ENCODE results near the gene ZNF483. TPM values are rescaled to one million over a fixed set of nuclear protein-coding genes. Genes with fewer than 3 reads are reported as not detected.

The ZNF483 gene
- 1.1 and 2.3 TPM in 2 replicates for total RNA-seq

DNA sequence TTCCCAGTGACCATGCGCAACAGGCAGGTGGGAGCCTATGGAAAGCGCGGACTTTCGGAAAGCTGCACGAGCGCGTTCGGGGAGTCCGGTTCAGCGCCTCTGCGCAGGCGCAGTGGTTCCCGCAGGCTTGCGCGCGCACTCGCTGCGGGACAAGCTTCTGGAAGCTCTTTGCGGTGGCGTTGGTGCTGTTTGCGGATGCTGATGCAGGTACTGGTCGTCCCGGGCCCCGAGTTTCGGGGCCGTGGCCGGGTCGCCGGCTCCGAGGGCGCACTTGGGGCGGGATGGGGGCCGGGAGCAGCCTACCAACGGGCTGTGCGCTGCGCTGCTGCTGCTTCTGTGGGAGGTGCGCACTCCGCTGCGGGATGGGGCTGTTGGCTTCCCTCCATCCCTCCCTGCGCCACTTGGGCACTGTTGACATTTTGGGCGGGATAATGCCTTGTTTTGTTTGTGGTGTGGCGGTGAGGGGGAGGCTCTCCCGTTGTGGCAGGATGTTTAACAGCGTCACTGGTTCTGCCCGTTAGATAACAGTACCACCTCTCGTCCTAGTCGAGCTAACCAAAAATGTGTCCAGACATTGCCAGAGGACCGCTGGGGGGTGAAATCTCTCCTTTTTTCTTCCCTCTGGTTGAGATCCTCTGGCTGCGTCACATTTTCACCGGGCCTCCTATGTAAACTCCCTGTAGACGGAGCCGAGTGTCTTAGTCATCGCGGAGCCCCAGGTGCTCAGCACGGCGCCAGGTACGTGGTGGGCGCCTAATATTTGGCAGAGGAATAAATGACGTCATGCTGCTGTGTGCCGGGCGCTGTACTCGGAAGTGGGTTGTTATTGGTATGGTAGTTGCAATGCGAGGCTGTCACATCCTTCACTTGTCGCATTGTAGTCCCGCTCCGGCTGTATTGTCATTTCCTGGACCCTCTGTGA, at the start of gene ZNF483:
Gene ZNF483 (plus strand): TSS at position 124 of the 922 bp plus-strand sequence. CDS start 2,217 bp downstream, outside the sequence.

GRCh38 chr9:111483858-111484571, 41.0 kb upstream of the ZNF483 start, which contains the start of gene ECPAS:
Gene ECPAS, minus strand, starts transcription at chr9:111484383. Its CDS starts 11,465 bp downstream, at chr9:111472918.

DNA sequence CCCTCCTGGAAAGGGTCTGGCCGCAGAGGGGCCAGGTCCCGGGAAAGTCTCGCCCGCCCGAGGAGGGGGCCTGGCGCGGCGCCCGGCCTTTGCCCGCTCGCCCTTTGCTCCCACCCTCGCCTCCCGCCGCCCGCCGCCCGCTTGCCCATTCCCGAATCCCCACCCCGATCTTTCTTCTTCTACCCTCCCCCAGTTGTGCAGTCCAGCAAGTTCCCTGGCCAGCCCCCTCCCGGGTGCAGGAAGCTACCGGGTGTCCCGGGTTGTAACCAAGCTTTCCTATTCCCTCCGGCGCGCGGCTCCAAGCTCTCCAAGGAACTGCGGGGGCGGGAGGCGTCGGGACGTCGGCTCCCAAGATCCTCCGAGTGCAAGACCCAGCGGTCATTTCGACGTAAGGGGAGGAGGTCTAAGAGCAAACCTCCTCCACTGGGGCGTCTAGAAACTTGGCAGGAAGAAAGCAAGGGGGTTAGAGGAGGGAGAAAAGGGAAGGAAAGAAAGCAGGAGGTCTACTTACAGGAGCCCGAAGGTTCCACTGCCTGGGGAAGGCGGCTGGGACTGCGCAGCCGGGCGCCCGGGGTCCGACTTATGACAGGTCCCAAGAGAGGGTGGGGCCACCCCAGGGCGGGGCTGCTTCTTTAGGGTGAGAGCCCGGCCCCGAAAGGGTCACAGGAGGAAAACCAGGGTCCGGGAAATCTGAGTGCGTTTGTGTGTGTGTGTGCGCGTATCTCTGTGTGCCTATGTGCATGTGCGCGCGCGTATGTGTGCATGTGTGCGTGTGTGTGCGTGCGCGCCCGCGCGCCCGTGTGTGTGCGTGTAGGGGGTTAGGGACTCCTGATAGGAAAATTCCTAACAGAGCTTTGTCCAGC, 74.3 kb downstream of the ZNF483 start, which contains the start of gene PTGR1:
Gene PTGR1 (minus strand): TSS at position 556 of the 863 bp plus-strand sequence. CDS start 2,225 bp downstream, outside the sequence.

Other genes with a start within 250 kb of the ZNF483 start
- 0.16 TPM in 1 of 2 replicates, not detected in the other for gene OR2K2, start 195.0 kb upstream of the ZNF483 start, total RNA-seq
- 50.4 and 60.1 TPM in 2 replicates for gene ECPAS, start 40.8 kb upstream of the ZNF483 start, total RNA-seq
- gene PTGR1, start 74.5 kb downstream of the ZNF483 start, total RNA-seq = 44.2 and 72.9 TPM in 2 replicates
- gene DNAJC25, start 106.2 kb downstream of the ZNF483 start, total RNA-seq = 5.2 and 5.4 TPM in 2 replicates
- 37.3 and 68.4 TPM in 2 replicates for gene GNG10, start 136.4 kb downstream of the ZNF483 start, total RNA-seq